Endodermal cell (in vitro differentiated cells): Measurements from ENCODE around the gene SPOCK1. TPM values are rescaled to one million over a fixed set of nuclear protein-coding genes. Genes with fewer than 3 reads are reported as not detected.

ENCODE experiments used
- DNase-seq: peaks from one replicate; pipeline ENCODE4 v3.0.0-alpha.2; 2017
- H3K27ac ChIP-seq: 2 replicates; pipeline ENCODE4 v1.5.1; 2013; ENCODE audit warnings: mild to moderate bottlenecking, low read depth, low read length, moderate library complexity
- H3K27me3 ChIP-seq: 2 replicates; pipeline ENCODE4 v1.6.1; 2013; ENCODE audit warnings: mild to moderate bottlenecking, low read length, moderate library complexity; ENCODE audit not compliant: insufficient read depth, control insufficient read depth, poor library complexity, severe bottlenecking
- H3K36me3 ChIP-seq: 2 replicates; pipeline ENCODE4 v1.7.0; 2013; ENCODE audit warnings: mild to moderate bottlenecking, low read length, moderate library complexity; ENCODE audit not compliant: control insufficient read depth, insufficient read depth
- H3K4me1 ChIP-seq: one replicate; pipeline ENCODE4 v1.7.0; 2013; ENCODE audit warnings: low read length; ENCODE audit not compliant: control insufficient read depth, insufficient read depth
- H3K4me3 ChIP-seq: 2 replicates; pipeline ENCODE4 v1.5.1; 2013; ENCODE audit warnings: mild to moderate bottlenecking, low read length, moderate library complexity
- H3K9ac ChIP-seq: 2 replicates; pipeline ENCODE4 v1.6.1; 2013; ENCODE audit warnings: mild to moderate bottlenecking, low read length, moderate library complexity; ENCODE audit not compliant: poor library complexity, severe bottlenecking; ENCODE audit errors: extremely low read depth
- H3K9me3 ChIP-seq: 2 replicates; pipeline ENCODE4 v1.6.1; 2013; ENCODE audit warnings: mild to moderate bottlenecking, low read length, moderate library complexity; ENCODE audit not compliant: control insufficient read depth
- H3K27ac Mint-ChIP-seq: 2 replicates; pipeline ENCODE4 v1.8.0; 2020; ENCODE audit warnings: mixed read lengths
- H3K27me3 Mint-ChIP-seq: 2 replicates; pipeline ENCODE4 v1.8.0; 2021; ENCODE audit warnings: mild to moderate bottlenecking, mixed read lengths; ENCODE audit not compliant: insufficient read depth
- H3K36me3 Mint-ChIP-seq: 2 replicates; pipeline ENCODE4 v1.8.0; 2020; ENCODE audit warnings: low read depth, mixed read lengths
- H3K4me1 Mint-ChIP-seq: 2 replicates; pipeline ENCODE4 v1.8.0; 2020; ENCODE audit warnings: mixed read lengths
- H3K4me3 Mint-ChIP-seq: 2 replicates; pipeline ENCODE4 v1.8.0; 2020; ENCODE audit warnings: mild to moderate bottlenecking, moderate library complexity, mixed read lengths
- H3K9me3 Mint-ChIP-seq: 2 replicates; pipeline ENCODE4 v1.8.0; 2020; ENCODE audit warnings: mild to moderate bottlenecking, mixed read lengths
- CTCF ChIP-seq: fragments of 200-600 bp; sonication (generic); conservative IDR thresholded peaks from 2 replicates; pipeline ENCODE4 v1.5.0; 2021; ENCODE audit warnings: antibody characterized with exemption, mild to moderate bottlenecking
- WGBS, 2 experiments: methylation state at CpG; one replicate each; pipeline versions ENCODE4 v1.1.5 to v1.1.7; 2013; ENCODE audit warnings: missing lambda C conversion rate in 2 of 2, mixed read lengths in 1 of 2; ENCODE audit not compliant: insufficient coverage in 1 of 2, insufficient read length in 1 of 2; 5-methylcytosine and 5-hydroxymethylcytosine counted together
- total RNA-seq, 2 donors: library from RNA; stranded (reverse); fragmentation: NEBNext Ultra II Directional in 1 of 2; extraction: Animal tissue kit (Norgen Biotek cat#: 25700) in 1 of 2; gene quantifications; 2 replicates in 1 of 2; 3 replicates in 1 of 2; pipeline ENCODE4 v1.2.1, GENCODE V29; 2021

Gene SPOCK1
- total RNA-seq, 2 donors from 2014 or later: 25.8 to 39.8 TPM

- Mint-ChIP-seq H3K27ac (no peak overlapping the region), H3K9me3 (no peaks in the 10 kb centered on the region), H3K4me3 (no peak overlapping the region), H3K4me1 (peaks cover 37% of the 10 kb centered on the region), H3K36me3 (no peaks in the 10 kb centered on the region), H3K27me3 (no peaks in the 10 kb centered on the region)
- H3K9me3 ChIP-seq: no peaks in the 10 kb centered on the region
- TF ChIP-seq CTCF: no peak
- no peak for DNase-seq
- 86% methylated on average over 1 of the region's 1 CpG; no CpG with 5 or more reads in 1 of the 2 experiments for WGBS, 2 experiments
- H3K4me3 ChIP-seq: no peak overlapping the region
- H3K27me3 ChIP-seq: no peaks in the 10 kb centered on the region
- peaks cover 24% of the 10 kb centered on the region for H3K4me1 ChIP-seq
- no peaks in the 10 kb centered on the region for H3K36me3 ChIP-seq
- H3K27ac ChIP-seq: no peak overlapping the region
- no peak overlapping the region for H3K9ac ChIP-seq
These were observed 280.2 kb downstream of the SPOCK1 start for GRCh38 chr5:137218896-137219295.

GRCh38 chr5:137218471-137218870, 280.7 kb downstream of the SPOCK1 start:
- 0% methylated on average over 1 of the region's 1 CpG; no CpG with 5 or more reads in 1 of the 2 experiments for WGBS, 2 experiments
- H3K9ac ChIP-seq: no peak overlapping the region
- peaks cover 28% of the 10 kb centered on the region for H3K4me1 ChIP-seq
- Mint-ChIP-seq H3K36me3 (no peaks in the 10 kb centered on the region), H3K27me3 (no peaks in the 10 kb centered on the region), H3K4me3 (no peak overlapping the region), H3K27ac (no peak overlapping the region), H3K9me3 (no peaks in the 10 kb centered on the region), H3K4me1 (peaks cover 40% of the 10 kb centered on the region)
- no peaks in the 10 kb centered on the region for H3K27me3 ChIP-seq
- H3K9me3 ChIP-seq: no peaks in the 10 kb centered on the region
- DNase-seq: no peak
- H3K36me3 ChIP-seq: no peaks in the 10 kb centered on the region
- no peak overlapping the region for H3K4me3 ChIP-seq
- no peak for TF ChIP-seq CTCF
- H3K27ac ChIP-seq: no peak overlapping the region

GRCh38 chr5:137217599-137218200, 281.4 kb downstream of the SPOCK1 start:
- no peaks in the 10 kb centered on the region for H3K36me3 ChIP-seq
- H3K27ac Mint-ChIP-seq: no peak overlapping the region
- no peak for TF ChIP-seq CTCF
- H3K36me3 Mint-ChIP-seq: no peaks in the 10 kb centered on the region
- H3K4me1 ChIP-seq: peaks cover 30% of the 10 kb centered on the region
- H3K4me3 Mint-ChIP-seq: no peak overlapping the region
- peaks cover 47% of the 10 kb centered on the region for H3K4me1 Mint-ChIP-seq
- H3K9ac ChIP-seq: no peak overlapping the region
- H3K27ac ChIP-seq: no peak overlapping the region
- H3K27me3 ChIP-seq: no peaks in the 10 kb centered on the region
- no peaks in the 10 kb centered on the region for H3K27me3 Mint-ChIP-seq
- H3K9me3 ChIP-seq: no peaks in the 10 kb centered on the region
- WGBS, 2 experiments: 87 to 96% methylated on average over 4 to 5 of the region's 6 CpGs
- H3K9me3 Mint-ChIP-seq: no peaks in the 10 kb centered on the region
- H3K4me3 ChIP-seq: no peak overlapping the region
- no peak for DNase-seq
